ENCODE data around the gene COX19.

The COX19 gene

GRCh38 chr7:957418-958220, 17.7 kb downstream of the COX19 start:
- H3K4me3 ChIP-seq (ENCODE audit: low read depth, low read length) = no peak overlapping the region
- no peak for DNase-seq (ENCODE audit: low read depth)

GRCh38 chr7:956031-956430, 19.3 kb downstream of the COX19 start:
- H3K4me3 ChIP-seq (ENCODE audit: low read depth, low read length) = no peak overlapping the region
- no peak for TF ChIP-seq CTCF (IDR thresholded peaks at IDR 0.05; ENCODE audit: low read depth, low read length, missing control alignments)
- no peak for DNase-seq (ENCODE audit: low read depth)

More at GRCh38 chr7:957418-958220, 17.7 kb downstream of the COX19 start:
- TF ChIP-seq CTCF (IDR thresholded peaks at IDR 0.05; ENCODE audit: low read depth, low read length, missing control alignments) = no peak

GRCh38 chr7:954330-955238, 20.8 kb downstream of the COX19 start, which contains the start of gene ADAP1:
Gene ADAP1, minus strand, starts transcription at chr7:954680. Its CDS starts 203 bp downstream, at chr7:954477.
- no peak for DNase-seq (ENCODE audit: low read depth)
- peak; percentile 49 for TF ChIP-seq CTCF (IDR thresholded peaks at IDR 0.05; ENCODE audit: low read depth, low read length, missing control alignments)
- H3K4me3 ChIP-seq (ENCODE audit: low read depth, low read length) = peak within 1 kb of the TSS; percentile 72

- no peak for DNase-seq (ENCODE audit: low read depth)
- TF ChIP-seq CTCF (IDR thresholded peaks at IDR 0.05; ENCODE audit: low read depth, low read length, missing control alignments) = no peak
- peak overlapping the region; percentile 72 for H3K4me3 ChIP-seq (ENCODE audit: low read depth, low read length)
Measured at GRCh38 chr7:953547-954327, 21.6 kb downstream of the COX19 start.

- peak overlapping the region; percentile 72 for H3K4me3 ChIP-seq (ENCODE audit: low read depth, low read length)
- no peak for TF ChIP-seq CTCF (IDR thresholded peaks at IDR 0.05; ENCODE audit: low read depth, low read length, missing control alignments)
- no peak for DNase-seq (ENCODE audit: low read depth)
Measured at GRCh38 chr7:952548-953441, 22.6 kb downstream of the COX19 start.
